GM18907 (cell line): ENCODE data around the gene ENKD1.

ENCODE experiments used
- ATAC-seq: cut with Tn5 transposase; IDR thresholded peaks from one replicate; pipeline ENCODE4 v1.9.1; 2021; ENCODE audit warnings: mild to moderate bottlenecking, moderate library complexity; ENCODE audit not compliant: unreplicated experiment

Gene ENKD1

GRCh38 chr16:67679935-67680897, 13.7 kb upstream of the ENKD1 start:
- no peak for ATAC-seq

GRCh38 chr16:67678354-67679023, 11.9 kb upstream of the ENKD1 start:
- ATAC-seq = no peak

GRCh38 chr16:67677712-67678111, 11.2 kb upstream of the ENKD1 start:
- no peak for ATAC-seq

- no peak for ATAC-seq
Observed at GRCh38 chr16:67676939-67677338, 10.4 kb upstream of the ENKD1 start.

- no peak for ATAC-seq
Observed at GRCh38 chr16:67676516-67676915, 10.0 kb upstream of the ENKD1 start.

GRCh38 chr16:67675999-67676398, 9.4 kb upstream of the ENKD1 start:
- ATAC-seq = no peak

GRCh38 chr16:67675579-67675935, 9.0 kb upstream of the ENKD1 start:
- ATAC-seq = no peak

- no peak for ATAC-seq
Observed at GRCh38 chr16:67674851-67675578, 8.5 kb upstream of the ENKD1 start.

GRCh38 chr16:67673712-67674580, 7.4 kb upstream of the ENKD1 start:
- ATAC-seq = no peak

GRCh38 chr16:67672739-67673662, 6.5 kb upstream of the ENKD1 start:
- no peak for ATAC-seq

- no peak for ATAC-seq
Observed at GRCh38 chr16:67672306-67672705, 5.8 kb upstream of the ENKD1 start.

- ATAC-seq = no peak
Observed at GRCh38 chr16:67669499-67670101, 3.0 kb upstream of the ENKD1 start.

GRCh38 chr16:67668495-67669157, 2.1 kb upstream of the ENKD1 start:
- no peak for ATAC-seq

- ATAC-seq = peak; percentile 72
Observed at GRCh38 chr16:67667817-67668494, 1.4 kb upstream of the ENKD1 start.

GRCh38 chr16:67667453-67667816, 885 bp upstream of the ENKD1 start:
- ATAC-seq = no peak

- no peak for ATAC-seq
Observed at GRCh38 chr16:67666032-67666551, 458 bp downstream of the ENKD1 start.

- ATAC-seq = no peak
Observed at GRCh38 chr16:67665598-67665997, 952 bp downstream of the ENKD1 start.

- no peak for ATAC-seq
Observed at GRCh38 chr16:67664871-67665270, 1.7 kb downstream of the ENKD1 start.
